ENCODE measurements around the gene DTD1.
A peak's percentile ranks its signal among the peaks of the same experiment; 100 is the strongest.

Gene DTD1

GRCh38 chr20:18662279-18663040 lies 74.6 kb downstream of the DTD1 start:
- POLR2A ChIA-PET, result no interaction called here
- Histone ChIP-seq H3K4me3 (ENCODE audit: low read depth, low read length) (no peak overlapping the region), H3K36me3 (ENCODE audit: control insufficient read depth in 2 of 2, insufficient read depth in 1 of 2, low read length in 2 of 2) (no peaks in the 10 kb centered on the region), H3K9me3 (ENCODE audit: control insufficient read depth, insufficient read depth, low read depth, low read length) (no peaks in the 10 kb centered on the region), H3K4me1 (ENCODE audit: control insufficient read depth, insufficient read depth, low read length) (no peaks in the 10 kb centered on the region), H3K27ac (ENCODE audit: extremely low read depth, low read depth, low read length) (no peak overlapping the region)
- CTCF ChIA-PET, result no interaction called here
- TF ChIP-seq ZSCAN30 (tag by site-specific recombination; IDR thresholded peaks at IDR 0.05), result no peak
- TF ChIP-seq IKZF3 (tag by site-specific recombination; IDR thresholded peaks at IDR 0.05), result no peak
- no peak for TF ChIP-seq GFI1B (tag by site-specific recombination; IDR thresholded peaks at IDR 0.05)
- TF ChIP-seq ZEB2 (tag by site-specific recombination; IDR thresholded peaks at IDR 0.05), result no peak
- TF ChIP-seq ZNF202 (tag by site-specific recombination; IDR thresholded peaks at IDR 0.05; ENCODE audit: borderline replicate concordance), result no peak
- TF ChIP-seq ZNF791 (tag by site-specific recombination; IDR thresholded peaks at IDR 0.05), result no peak
- TF ChIP-seq ZNF843 (tag by site-specific recombination; IDR thresholded peaks at IDR 0.05), result no peak
- TF ChIP-seq ZNF600 (tag by site-specific recombination; IDR thresholded peaks at IDR 0.05), result no peak

GRCh38 chr20:18663932-18664331 lies 76.1 kb downstream of the DTD1 start:
- TF ChIP-seq ZNF692 (tag by site-specific recombination; IDR thresholded peaks at IDR 0.05) (0 out of 2 replicates have a peak, but pooled peaks have one; percentile 16), ZNF624 (tag by site-specific recombination; IDR thresholded peaks at IDR 0.05) (no peak), ZNF16 (tag by site-specific recombination; IDR thresholded peaks at IDR 0.05; ENCODE audit: low read depth) (no peak)
- ChIA-PET POLR2A (no interaction called here), CTCF (no interaction called here)
- no peaks in the 10 kb centered on the region for H3K4me1 ChIP-seq (ENCODE audit: control insufficient read depth, insufficient read depth, low read length)
- no peak overlapping the region for H3K27ac ChIP-seq (ENCODE audit: extremely low read depth, low read depth, low read length)
- no peaks in the 10 kb centered on the region for H3K36me3 ChIP-seq (ENCODE audit: control insufficient read depth in 2 of 2, insufficient read depth in 1 of 2, low read length in 2 of 2)
- H3K4me3 ChIP-seq (ENCODE audit: low read depth, low read length), result no peak overlapping the region
- no peaks in the 10 kb centered on the region for H3K9me3 ChIP-seq (ENCODE audit: control insufficient read depth, insufficient read depth, low read depth, low read length)

- Histone ChIP-seq H3K4me1 (ENCODE audit: control insufficient read depth, insufficient read depth, low read length) (no peaks in the 10 kb centered on the region), H3K27ac (ENCODE audit: extremely low read depth, low read depth, low read length) (no peak overlapping the region), H3K4me3 (ENCODE audit: low read depth, low read length) (no peak overlapping the region), H3K9me3 (ENCODE audit: control insufficient read depth, insufficient read depth, low read depth, low read length) (no peaks in the 10 kb centered on the region), H3K36me3 (ENCODE audit: control insufficient read depth in 2 of 2, insufficient read depth in 1 of 2, low read length in 2 of 2) (no peaks in the 10 kb centered on the region)
- ChIA-PET POLR2A (no interaction called here), CTCF (no interaction called here)
- TF ChIP-seq ZNF174 (tag by site-specific recombination; IDR thresholded peaks at IDR 0.05), result no peak
- TF ChIP-seq ZIC2 (tag by site-specific recombination; IDR thresholded peaks at IDR 0.05), result 0 out of 2 replicates have a peak, but pooled peaks have one; percentile 8
Measured at GRCh38 chr20:18665135-18665534, 77.3 kb downstream of the DTD1 start.

GRCh38 chr20:18666803-18667415 lies 79.1 kb downstream of the DTD1 start:
- Histone ChIP-seq H3K9me3 (ENCODE audit: control insufficient read depth, insufficient read depth, low read depth, low read length) (no peaks in the 10 kb centered on the region), H3K36me3 (ENCODE audit: control insufficient read depth in 2 of 2, insufficient read depth in 1 of 2, low read length in 2 of 2) (no peaks in the 10 kb centered on the region), H3K4me1 (ENCODE audit: control insufficient read depth, insufficient read depth, low read length) (no peaks in the 10 kb centered on the region), H3K4me3 (ENCODE audit: low read depth, low read length) (no peak overlapping the region), H3K27ac (ENCODE audit: extremely low read depth, low read depth, low read length) (no peak overlapping the region)
- POLR2A ChIA-PET, result no interaction called here
- CTCF ChIA-PET, result interaction anchor here (1.0 kb wide), 1 partner anchor 35 kb away, joined by 3 read pairs; no protein-coding TSS in a partner anchor
- TF ChIP-seq ZBTB49 (tag by site-specific recombination; IDR thresholded peaks at IDR 0.05; ENCODE audit: low read depth), result no peak
- TF ChIP-seq ZNF670 (tag by site-specific recombination; IDR thresholded peaks at IDR 0.05; ENCODE audit: low read depth), result no peak
- no peak for TF ChIP-seq PRDM6 (tag by site-specific recombination; IDR thresholded peaks at IDR 0.05)
- TF ChIP-seq ZNF610 (tag by site-specific recombination; IDR thresholded peaks at IDR 0.05; ENCODE audit: borderline replicate concordance), result no peak

Measured in HEK293 (cell line).